AG10803 (cell line): ENCODE measurements around the gene LTF.

Experiments used
- DNase-seq: peaks from one replicate; pipeline ENCODE4 v3.0.0; 2010; ENCODE audit warnings: low read depth
- H3K4me3 ChIP-seq: 2 replicates; pipeline ENCODE4 v1.5.1; 2011; ENCODE audit warnings: mild to moderate bottlenecking, low read length, control low read depth
- CTCF ChIP-seq: conservative IDR thresholded peaks from 2 replicates; pipeline ENCODE4 v1.5.1; 2011; ENCODE audit warnings: mild to moderate bottlenecking, low read length, control low read depth, inconsistent platforms

LTF gene

GRCh38 chr3:46482632-46483350 is 18.1 kb upstream of the LTF start:
- TF ChIP-seq CTCF: no peak
- H3K4me3 ChIP-seq: no peak overlapping the region
- peak; percentile 97 for DNase-seq

GRCh38 chr3:46481636-46482035 is 16.9 kb upstream of the LTF start:
- H3K4me3 ChIP-seq: no peak overlapping the region
- DNase-seq: peak; percentile 80
- TF ChIP-seq CTCF: no peak

GRCh38 chr3:46480491-46481195 is 15.9 kb upstream of the LTF start:
- DNase-seq: no peak
- no peak overlapping the region for H3K4me3 ChIP-seq
- no peak for TF ChIP-seq CTCF

- no peak for DNase-seq
- H3K4me3 ChIP-seq: no peak overlapping the region
- no peak for TF ChIP-seq CTCF
Observed at GRCh38 chr3:46479696-46480095, 15.0 kb upstream of the LTF start.

- H3K4me3 ChIP-seq: no peak overlapping the region
- TF ChIP-seq CTCF: no peak
- no peak for DNase-seq
Observed at GRCh38 chr3:46479021-46479420, 14.3 kb upstream of the LTF start.

- H3K4me3 ChIP-seq: no peak overlapping the region
- no peak for TF ChIP-seq CTCF
- no peak for DNase-seq
Observed at GRCh38 chr3:46478341-46478740, 13.6 kb upstream of the LTF start.

GRCh38 chr3:46477756-46478155 is 13.1 kb upstream of the LTF start:
- no peak for TF ChIP-seq CTCF
- no peak overlapping the region for H3K4me3 ChIP-seq

More at GRCh38 chr3:46477756-46478155, 13.1 kb upstream of the LTF start:
- DNase-seq: no peak
